ENCODE data around the gene KLK13.

The KLK13 gene

DNA sequence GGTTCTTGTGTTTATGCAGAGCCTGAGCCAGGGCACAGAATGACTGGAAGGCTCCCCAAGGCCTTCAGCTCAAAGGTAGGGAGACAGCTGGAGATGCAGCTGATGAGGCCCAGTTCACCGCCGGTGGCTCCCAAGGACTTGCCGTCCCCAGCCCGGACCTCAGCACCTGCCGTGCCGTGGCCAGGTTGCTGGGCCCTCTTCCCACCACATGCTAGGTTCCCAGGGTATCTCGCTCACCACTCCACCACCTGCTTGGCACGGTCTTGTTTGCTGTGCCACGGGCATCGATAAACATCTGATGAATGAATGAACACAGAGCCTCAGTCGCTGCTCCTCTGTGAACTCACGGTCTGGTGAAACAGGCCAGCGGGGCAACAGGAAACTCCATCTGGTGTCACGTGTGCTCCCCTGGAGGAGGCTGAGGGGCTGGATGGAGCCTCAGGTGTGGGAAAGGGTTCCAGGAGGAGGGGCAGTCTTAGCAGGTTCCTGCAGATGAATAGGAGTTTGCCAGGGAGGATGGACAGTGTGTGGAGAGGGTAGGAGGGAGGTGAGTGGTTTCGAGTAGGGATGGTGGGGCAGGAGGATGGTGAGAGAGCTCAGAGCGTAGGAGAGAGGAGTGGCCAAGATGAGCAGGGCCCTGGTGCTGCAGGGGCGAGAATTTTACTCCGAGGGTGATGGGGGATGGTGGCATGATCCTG lies 21.4 kb upstream of the KLK13 start:
- Histone ChIP-seq H3K4me3 (ENCODE audit: severe bottlenecking) (no peak overlapping the region), H3K27me3 (ENCODE audit: insufficient read depth, poor library complexity, severe bottlenecking) (no peaks in the 10 kb centered on the region), H3K27ac (ENCODE audit: poor library complexity, severe bottlenecking) (no peak overlapping the region), H3K4me1 (ENCODE audit: insufficient read depth, poor library complexity, severe bottlenecking) (no peaks in the 10 kb centered on the region), H3K9me3 (ENCODE audit: severe bottlenecking) (no peaks in the 10 kb centered on the region), H3K36me3 (ENCODE audit: low read depth) (no peaks in the 10 kb centered on the region)
- ATAC-seq (ENCODE audit: low read depth), result no peak
- no peak for DNase-seq (ENCODE audit: low spot score)
- TF ChIP-seq, protein P1, sequence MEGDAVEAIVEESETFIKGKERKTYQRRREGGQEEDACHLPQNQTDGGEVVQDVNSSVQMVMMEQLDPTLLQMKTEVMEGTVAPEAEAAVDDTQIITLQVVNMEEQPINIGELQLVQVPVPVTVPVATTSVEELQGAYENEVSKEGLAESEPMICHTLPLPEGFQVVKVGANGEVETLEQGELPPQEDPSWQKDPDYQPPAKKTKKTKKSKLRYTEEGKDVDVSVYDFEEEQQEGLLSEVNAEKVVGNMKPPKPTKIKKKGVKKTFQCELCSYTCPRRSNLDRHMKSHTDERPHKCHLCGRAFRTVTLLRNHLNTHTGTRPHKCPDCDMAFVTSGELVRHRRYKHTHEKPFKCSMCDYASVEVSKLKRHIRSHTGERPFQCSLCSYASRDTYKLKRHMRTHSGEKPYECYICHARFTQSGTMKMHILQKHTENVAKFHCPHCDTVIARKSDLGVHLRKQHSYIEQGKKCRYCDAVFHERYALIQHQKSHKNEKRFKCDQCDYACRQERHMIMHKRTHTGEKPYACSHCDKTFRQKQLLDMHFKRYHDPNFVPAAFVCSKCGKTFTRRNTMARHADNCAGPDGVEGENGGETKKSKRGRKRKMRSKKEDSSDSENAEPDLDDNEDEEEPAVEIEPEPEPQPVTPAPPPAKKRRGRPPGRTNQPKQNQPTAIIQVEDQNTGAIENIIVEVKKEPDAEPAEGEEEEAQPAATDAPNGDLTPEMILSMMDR (IDR thresholded peaks at IDR 0.05; ENCODE audit: poor library complexity, severe bottlenecking), result no peak

GRCh38 chr19:51084505-51084904 lies 19.6 kb upstream of the KLK13 start:
- H3K9me3 ChIP-seq (ENCODE audit: severe bottlenecking), result no peaks in the 10 kb centered on the region
- TF ChIP-seq, protein P1 (IDR thresholded peaks at IDR 0.05; ENCODE audit: poor library complexity, severe bottlenecking), result no peak
- no peak overlapping the region for H3K4me3 ChIP-seq (ENCODE audit: severe bottlenecking)
- DNase-seq (ENCODE audit: low spot score) (no peak), ATAC-seq (ENCODE audit: low read depth) (no peak)
- no peak overlapping the region for H3K27ac ChIP-seq (ENCODE audit: poor library complexity, severe bottlenecking)
- no peaks in the 10 kb centered on the region for H3K27me3 ChIP-seq (ENCODE audit: insufficient read depth, poor library complexity, severe bottlenecking)
- H3K4me1 ChIP-seq (ENCODE audit: insufficient read depth, poor library complexity, severe bottlenecking), result no peaks in the 10 kb centered on the region
- no peaks in the 10 kb centered on the region for H3K36me3 ChIP-seq (ENCODE audit: low read depth)

DNA sequence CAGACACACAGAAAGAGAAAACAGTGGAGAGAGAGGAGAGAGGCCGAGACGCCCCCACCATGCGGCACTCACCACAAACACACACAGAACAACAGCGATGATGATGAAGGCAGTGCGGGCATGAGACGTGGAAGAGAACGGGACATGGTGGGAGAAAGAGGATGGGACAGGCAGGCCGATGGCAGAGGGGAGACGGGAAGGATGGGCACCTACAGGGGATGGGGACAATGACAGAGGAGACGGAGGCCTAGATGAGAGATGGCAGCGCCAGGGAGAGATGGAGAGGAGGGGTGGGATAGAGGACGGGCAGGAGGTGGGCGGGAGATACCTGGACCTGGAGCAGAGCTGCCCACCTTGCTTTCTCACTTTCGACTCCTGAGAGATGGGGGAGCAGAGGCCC lies 18.9 kb upstream of the KLK13 start:
- Histone ChIP-seq H3K4me3 (ENCODE audit: severe bottlenecking) (no peak overlapping the region), H3K36me3 (ENCODE audit: low read depth) (no peaks in the 10 kb centered on the region), H3K4me1 (ENCODE audit: insufficient read depth, poor library complexity, severe bottlenecking) (no peaks in the 10 kb centered on the region), H3K27me3 (ENCODE audit: insufficient read depth, poor library complexity, severe bottlenecking) (no peaks in the 10 kb centered on the region), H3K27ac (ENCODE audit: poor library complexity, severe bottlenecking) (no peak overlapping the region), H3K9me3 (ENCODE audit: severe bottlenecking) (no peaks in the 10 kb centered on the region)
- TF ChIP-seq, protein P1 (IDR thresholded peaks at IDR 0.05; ENCODE audit: poor library complexity, severe bottlenecking), result no peak
- ATAC-seq (ENCODE audit: low read depth) (no peak), DNase-seq (ENCODE audit: low spot score) (no peak)

GRCh38 chr19:51083181-51083580 lies 18.3 kb upstream of the KLK13 start:
- DNase-seq (ENCODE audit: low spot score), result no peak
- H3K4me3 ChIP-seq (ENCODE audit: severe bottlenecking), result no peak overlapping the region
- TF ChIP-seq, protein P1 (IDR thresholded peaks at IDR 0.05; ENCODE audit: poor library complexity, severe bottlenecking), result no peak
- no peaks in the 10 kb centered on the region for H3K36me3 ChIP-seq (ENCODE audit: low read depth)
- no peak overlapping the region for H3K27ac ChIP-seq (ENCODE audit: poor library complexity, severe bottlenecking)
- H3K9me3 ChIP-seq (ENCODE audit: severe bottlenecking), result no peaks in the 10 kb centered on the region
- H3K27me3 ChIP-seq (ENCODE audit: insufficient read depth, poor library complexity, severe bottlenecking), result no peaks in the 10 kb centered on the region
- no peaks in the 10 kb centered on the region for H3K4me1 ChIP-seq (ENCODE audit: insufficient read depth, poor library complexity, severe bottlenecking)
- ATAC-seq (ENCODE audit: low read depth), result no peak

GRCh38 chr19:51082611-51083010 lies 17.7 kb upstream of the KLK13 start, which contains the start of gene KLK14:
TSS of gene KLK14 (minus strand) at chr19:51082887. CDS start at chr19:51082614, 273 bp downstream.
- Histone ChIP-seq H3K4me3 (ENCODE audit: severe bottlenecking) (no peak within 1 kb of the TSS), H3K4me1 (ENCODE audit: insufficient read depth, poor library complexity, severe bottlenecking) (no peaks in the 10 kb centered on the region), H3K9me3 (ENCODE audit: severe bottlenecking) (no peaks in the 10 kb centered on the region), H3K27ac (ENCODE audit: poor library complexity, severe bottlenecking) (no peak within 1 kb of the TSS), H3K27me3 (ENCODE audit: insufficient read depth, poor library complexity, severe bottlenecking) (no peaks in the 10 kb centered on the region), H3K36me3 (ENCODE audit: low read depth) (no peaks in the 10 kb centered on the region)
- TF ChIP-seq, protein P1 (IDR thresholded peaks at IDR 0.05; ENCODE audit: poor library complexity, severe bottlenecking), result no peak
- ATAC-seq (ENCODE audit: low read depth) (no peak), DNase-seq (ENCODE audit: low spot score) (no peak)
